GM21526 (cell line): Measurements from ENCODE around the gene LYPD4.

Experiments used
- ATAC-seq: cut with Tn5 transposase; IDR thresholded peaks from one replicate; pipeline ENCODE4 v1.9.1; 2021; ENCODE audit warnings: moderate library complexity; ENCODE audit not compliant: unreplicated experiment, low FRiP score

LYPD4 gene

GRCh38 chr19:41844601-41845000, at the start of gene LYPD4:
Gene LYPD4, minus strand, starts transcription at chr19:41844683. Its CDS starts 5,398 bp downstream, at chr19:41839285.
- no peak for ATAC-seq

GRCh38 chr19:41893899-41894298, 49.4 kb upstream of the LYPD4 start:
- ATAC-seq = no peak

- ATAC-seq = no peak
Observed at GRCh38 chr19:41892173-41892902, 47.9 kb upstream of the LYPD4 start.

- no peak for ATAC-seq
Observed at GRCh38 chr19:41890936-41891335, 46.5 kb upstream of the LYPD4 start.

- no peak for ATAC-seq
Observed at GRCh38 chr19:41889896-41890295, 45.4 kb upstream of the LYPD4 start.

GRCh38 chr19:41888926-41889325, 44.4 kb upstream of the LYPD4 start:
- ATAC-seq = no peak

- ATAC-seq = no peak
Observed at GRCh38 chr19:41887711-41888382, 43.4 kb upstream of the LYPD4 start.

- ATAC-seq = no peak
Observed at GRCh38 chr19:41886761-41887710, 42.6 kb upstream of the LYPD4 start.

GRCh38 chr19:41883821-41884733, 39.6 kb upstream of the LYPD4 start:
- ATAC-seq = peak; percentile 66

GRCh38 chr19:41883463-41883820, 39.0 kb upstream of the LYPD4 start:
- ATAC-seq = no peak

GRCh38 chr19:41882568-41883462, 38.3 kb upstream of the LYPD4 start, which contains the start of gene ARHGEF1:
Gene ARHGEF1, plus strand, starts transcription at chr19:41883184. Its CDS starts 4,899 bp downstream, at chr19:41888083.
- ATAC-seq = no peak

GRCh38 chr19:41880329-41880708, 35.8 kb upstream of the LYPD4 start:
- ATAC-seq = no peak

GRCh38 chr19:41879670-41880328, 35.3 kb upstream of the LYPD4 start:
- ATAC-seq = no peak

- ATAC-seq = no peak
Observed at GRCh38 chr19:41879080-41879479, 34.6 kb upstream of the LYPD4 start.

GRCh38 chr19:41877916-41878905, 33.7 kb upstream of the LYPD4 start:
- ATAC-seq = no peak

- no peak for ATAC-seq
Observed at GRCh38 chr19:41876847-41877832, 32.7 kb upstream of the LYPD4 start, which contains the start of gene CD79A. Gene CD79A, plus strand, starts transcription at chr19:41877279. Its CDS starts 26 bp downstream, at chr19:41877305.
